Endothelial cell of umbilical vein (primary cell): Measurements from ENCODE around the gene BPHL.

Experiments
- JUN ChIP-seq: IDR thresholded peaks from 2 replicates; pipeline ENCODE4 v1.6.1; 2011; ENCODE audit warnings: borderline replicate concordance, low read depth; ENCODE audit not compliant: insufficient read length, insufficient read depth
- MAX ChIP-seq: IDR thresholded peaks from 2 replicates; pipeline ENCODE4 v1.6.1; 2011; ENCODE audit not compliant: insufficient read depth, insufficient read length
- POLR2A ChIP-seq: IDR thresholded peaks from 2 replicates; pipeline ENCODE4 v1.6.1; 2012; ENCODE audit warnings: low read depth, mild to moderate bottlenecking, control low read depth, low read length
- POLR2AphosphoS5 ChIP-seq: IDR thresholded peaks from 2 replicates; pipeline ENCODE4 v1.6.1; 2012; ENCODE audit warnings: low read depth, mild to moderate bottlenecking, control low read depth, low read length, moderate library complexity; ENCODE audit not compliant: insufficient read depth
- TF ChIP-seq, protein P1 (sequence below), 2 donors: IDR thresholded peaks; 1 replicate in 1 of 2; 2 replicates in 1 of 2; pipeline ENCODE4 v1.5.1; 2011; ENCODE audit warnings: low read length in 2 of 2, mild to moderate bottlenecking in 2 of 2, moderate library complexity in 2 of 2, control low read depth in 1 of 2, inconsistent platforms in 1 of 2, low read depth in 1 of 2; ENCODE audit not compliant: insufficient read depth in 1 of 2; ENCODE audit errors: extremely low read depth in 1 of 2

DNA sequence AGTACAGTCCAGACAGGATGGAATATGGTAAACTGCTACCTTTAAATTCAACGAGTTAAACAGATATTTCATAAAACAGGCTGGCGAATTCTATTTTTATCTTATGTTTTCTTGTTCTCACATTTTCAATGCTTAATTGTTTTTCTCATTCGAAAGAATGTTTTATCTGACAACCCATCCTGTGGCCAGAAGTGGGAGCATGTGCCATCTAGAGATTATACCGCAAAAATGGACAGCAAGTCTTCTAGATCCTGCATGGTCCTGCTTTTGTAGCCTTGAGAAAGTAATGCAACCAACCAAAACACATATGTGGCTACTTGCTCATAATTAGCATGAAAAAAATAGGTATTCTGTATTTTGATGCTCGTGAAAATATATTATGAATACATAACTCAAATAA, 78.3 kb downstream of the BPHL start:
- TF ChIP-seq POLR2A (no peak), JUN (no peak), MAX (no peak), POLR2AphosphoS5 (no peak)
- TF ChIP-seq, protein P1, sequence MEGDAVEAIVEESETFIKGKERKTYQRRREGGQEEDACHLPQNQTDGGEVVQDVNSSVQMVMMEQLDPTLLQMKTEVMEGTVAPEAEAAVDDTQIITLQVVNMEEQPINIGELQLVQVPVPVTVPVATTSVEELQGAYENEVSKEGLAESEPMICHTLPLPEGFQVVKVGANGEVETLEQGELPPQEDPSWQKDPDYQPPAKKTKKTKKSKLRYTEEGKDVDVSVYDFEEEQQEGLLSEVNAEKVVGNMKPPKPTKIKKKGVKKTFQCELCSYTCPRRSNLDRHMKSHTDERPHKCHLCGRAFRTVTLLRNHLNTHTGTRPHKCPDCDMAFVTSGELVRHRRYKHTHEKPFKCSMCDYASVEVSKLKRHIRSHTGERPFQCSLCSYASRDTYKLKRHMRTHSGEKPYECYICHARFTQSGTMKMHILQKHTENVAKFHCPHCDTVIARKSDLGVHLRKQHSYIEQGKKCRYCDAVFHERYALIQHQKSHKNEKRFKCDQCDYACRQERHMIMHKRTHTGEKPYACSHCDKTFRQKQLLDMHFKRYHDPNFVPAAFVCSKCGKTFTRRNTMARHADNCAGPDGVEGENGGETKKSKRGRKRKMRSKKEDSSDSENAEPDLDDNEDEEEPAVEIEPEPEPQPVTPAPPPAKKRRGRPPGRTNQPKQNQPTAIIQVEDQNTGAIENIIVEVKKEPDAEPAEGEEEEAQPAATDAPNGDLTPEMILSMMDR (IDR thresholded peaks at IDR 0.05; ENCODE audit: extremely low read depth in 1 of 2, insufficient read depth in 1 of 2, low read depth in 1 of 2, low read length in 2 of 2) = no peak
